ENCODE data around the gene RFX2.
"Not testable (repeated sequence)": the region's sequence is repeated elsewhere in the genome, so short reads cannot be mapped to it uniquely, and the experiment has no call there.

Gene RFX2

DNA sequence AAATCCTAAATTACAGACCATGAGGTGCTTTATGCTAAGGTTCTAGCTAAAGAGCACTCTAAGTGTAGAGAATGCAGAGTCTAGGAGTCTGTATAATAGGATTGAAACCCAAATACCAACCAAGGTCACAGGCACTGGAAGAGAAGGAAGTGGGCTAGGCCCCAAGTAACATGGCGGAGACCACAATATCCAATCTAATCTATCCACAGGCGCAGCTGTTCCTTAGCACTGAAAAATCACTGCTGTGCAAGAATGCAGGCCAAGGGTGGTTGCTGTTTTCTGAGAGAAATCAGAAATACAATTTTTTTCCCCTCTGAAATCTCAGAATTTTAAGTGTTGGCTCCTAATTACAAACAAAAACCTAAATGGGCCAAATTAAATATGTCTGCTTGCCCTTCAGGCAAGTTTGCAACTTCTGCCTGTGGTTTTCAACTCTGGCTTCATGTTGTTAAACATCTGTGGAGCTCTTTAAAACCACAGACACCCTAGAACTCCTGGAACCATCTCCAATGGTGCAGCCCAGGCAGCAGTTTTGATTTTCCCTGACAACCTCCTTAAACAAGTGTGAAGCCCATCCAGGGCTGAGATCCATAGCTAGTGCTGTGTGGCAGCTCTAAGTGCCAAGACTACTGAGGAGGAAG lies 138.5 kb downstream of the RFX2 start:
- DNase-seq (ENCODE audit: low spot score) = no peak

DNA sequence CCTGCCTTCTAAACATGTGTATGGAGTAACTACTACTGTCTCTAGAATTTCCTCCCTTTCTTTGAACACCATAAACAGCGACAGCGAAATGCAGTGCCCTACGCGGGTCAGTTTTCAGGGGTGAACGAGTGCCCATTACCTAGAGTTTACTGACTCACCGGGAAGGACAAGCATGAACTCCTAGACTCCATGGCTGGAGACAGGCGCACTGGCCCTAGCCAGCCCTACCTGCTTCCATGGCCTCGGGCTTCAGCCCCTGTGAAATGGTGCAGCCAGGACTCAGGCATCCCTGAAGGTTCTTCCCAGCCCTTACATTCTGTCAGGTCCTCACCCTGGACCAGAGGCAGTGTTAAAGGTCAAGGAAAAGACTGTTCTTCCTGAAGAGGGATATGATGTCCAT lies 140.8 kb downstream of the RFX2 start:
- DNase-seq (ENCODE audit: low spot score) = no peak

DNA sequence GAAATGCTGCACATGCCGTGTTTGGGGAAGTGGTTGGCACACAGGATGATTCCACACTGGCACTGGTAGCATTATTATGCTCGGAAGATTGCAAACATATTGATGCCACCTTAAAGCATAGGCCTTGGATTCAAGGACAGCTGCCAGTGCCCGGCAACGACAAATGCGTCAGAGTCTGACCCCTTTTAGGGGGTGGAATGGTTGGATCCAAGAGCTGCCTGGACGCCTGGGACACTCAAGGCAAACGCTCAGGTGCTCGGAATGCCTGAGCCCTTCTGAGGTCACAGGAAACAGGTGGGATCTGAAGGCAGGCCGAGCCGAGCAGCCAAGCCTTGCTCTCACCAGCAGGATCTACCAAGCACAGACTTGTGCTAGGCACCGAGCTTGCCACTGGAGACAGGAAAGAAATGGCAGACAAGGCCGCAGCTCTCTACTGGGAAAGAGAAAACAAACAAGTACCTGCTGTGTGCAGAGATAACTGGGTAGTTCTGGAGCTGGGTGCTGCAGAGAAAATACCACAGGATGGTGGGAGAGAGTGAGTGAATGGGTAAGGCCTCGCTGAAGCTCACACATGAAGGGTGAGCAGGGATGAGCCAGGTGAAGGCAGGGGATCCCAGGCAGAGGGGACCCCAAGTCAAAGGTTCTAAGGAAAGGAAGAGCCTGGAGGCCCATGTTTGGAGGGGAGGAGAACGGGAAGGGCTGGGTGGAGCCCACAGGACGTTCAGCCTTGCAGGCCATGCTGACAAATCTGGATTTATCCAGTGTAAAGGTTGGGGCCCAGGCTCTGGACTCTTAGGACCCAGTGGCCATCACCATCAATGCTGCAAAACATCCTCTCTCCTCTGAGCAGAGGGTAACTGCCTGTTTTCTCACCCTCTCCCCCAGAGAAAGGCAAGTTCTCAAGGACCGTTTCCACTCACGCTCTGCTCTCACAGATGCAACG lies 141.6 kb downstream of the RFX2 start:
- DNase-seq (ENCODE audit: low spot score) = peak; percentile 23

DNA sequence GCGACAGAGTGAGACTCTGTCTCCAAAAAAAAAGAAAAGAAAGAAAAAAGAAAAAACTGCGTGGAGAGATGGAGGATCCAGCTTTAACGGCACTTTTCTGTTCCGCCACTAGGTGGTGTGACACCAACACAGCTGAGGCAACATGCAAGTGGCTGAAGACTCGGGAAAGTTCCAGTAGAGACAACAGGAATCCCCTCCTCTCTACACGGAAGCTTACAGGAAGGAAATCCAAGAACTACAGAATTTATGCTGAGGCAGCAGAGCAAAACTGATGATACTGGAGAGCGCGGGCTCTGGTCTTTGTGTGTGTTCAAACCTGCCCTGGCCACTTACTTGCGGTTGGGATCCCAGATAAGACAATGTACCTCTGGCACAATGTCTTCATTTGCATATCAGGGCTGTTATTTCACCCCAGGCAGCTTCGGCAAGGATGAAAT lies 142.3 kb downstream of the RFX2 start:
- peak; percentile 84 for DNase-seq (ENCODE audit: low spot score)

DNA sequence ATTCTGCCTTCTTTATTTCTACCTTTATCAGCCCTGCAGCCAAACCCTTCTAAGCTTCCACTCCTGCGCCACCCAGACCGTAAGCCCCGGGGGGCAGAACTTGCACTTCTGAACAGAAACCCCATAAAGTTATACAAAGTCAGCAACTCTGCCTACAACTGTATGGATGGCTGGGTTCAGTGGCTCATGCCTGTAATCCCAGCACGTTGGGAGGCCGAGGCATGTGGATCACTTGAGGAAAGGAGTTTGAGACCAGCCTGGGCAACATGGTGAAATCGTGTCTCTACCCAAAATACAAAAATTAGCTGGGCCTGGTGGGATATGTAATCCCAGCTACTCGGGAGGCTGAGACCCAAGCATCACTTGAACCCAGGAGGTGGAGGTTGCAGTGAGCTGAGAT lies 142.7 kb downstream of the RFX2 start:
- no peak for DNase-seq (ENCODE audit: low spot score)

DNA sequence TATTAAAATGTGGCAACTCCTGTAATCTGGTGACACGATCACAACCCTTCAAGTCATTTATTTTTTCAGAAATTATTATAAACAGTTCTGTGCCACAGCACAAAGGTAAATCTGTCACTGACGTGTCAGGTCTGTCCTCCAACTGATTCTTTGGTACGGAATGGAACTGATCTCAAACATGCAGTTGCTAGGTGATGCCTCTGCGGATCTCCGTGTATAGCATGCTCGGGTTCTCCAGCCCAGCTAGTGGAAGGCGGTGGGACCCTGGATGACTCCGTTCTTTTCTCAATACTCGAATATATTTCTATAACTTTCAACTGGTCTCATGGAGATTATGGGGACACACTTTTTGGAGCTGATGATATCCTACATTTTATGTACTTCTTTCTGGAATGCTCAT lies 143.4 kb downstream of the RFX2 start:
- DNase-seq (ENCODE audit: low spot score) = no peak

DNA sequence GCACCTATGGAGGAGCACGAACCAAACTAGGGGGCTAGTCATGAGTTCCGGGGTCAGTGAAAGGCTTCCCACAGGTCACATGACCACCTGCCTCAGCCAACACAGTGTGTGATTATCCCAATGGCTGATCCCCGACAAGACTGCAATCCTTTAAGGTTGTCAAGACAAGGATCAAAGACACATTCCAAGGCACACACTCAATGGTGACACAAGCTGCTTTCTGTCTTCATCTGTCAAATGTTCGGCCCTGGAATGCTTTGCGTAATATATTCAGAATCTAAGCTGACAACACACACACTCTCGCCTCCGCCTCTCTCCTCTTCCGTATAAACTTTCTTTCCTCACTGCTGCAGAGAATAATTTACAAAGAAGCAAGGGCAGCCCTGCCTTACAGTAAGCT lies 144.1 kb downstream of the RFX2 start:
- DNase-seq (ENCODE audit: low spot score) = no peak

DNA sequence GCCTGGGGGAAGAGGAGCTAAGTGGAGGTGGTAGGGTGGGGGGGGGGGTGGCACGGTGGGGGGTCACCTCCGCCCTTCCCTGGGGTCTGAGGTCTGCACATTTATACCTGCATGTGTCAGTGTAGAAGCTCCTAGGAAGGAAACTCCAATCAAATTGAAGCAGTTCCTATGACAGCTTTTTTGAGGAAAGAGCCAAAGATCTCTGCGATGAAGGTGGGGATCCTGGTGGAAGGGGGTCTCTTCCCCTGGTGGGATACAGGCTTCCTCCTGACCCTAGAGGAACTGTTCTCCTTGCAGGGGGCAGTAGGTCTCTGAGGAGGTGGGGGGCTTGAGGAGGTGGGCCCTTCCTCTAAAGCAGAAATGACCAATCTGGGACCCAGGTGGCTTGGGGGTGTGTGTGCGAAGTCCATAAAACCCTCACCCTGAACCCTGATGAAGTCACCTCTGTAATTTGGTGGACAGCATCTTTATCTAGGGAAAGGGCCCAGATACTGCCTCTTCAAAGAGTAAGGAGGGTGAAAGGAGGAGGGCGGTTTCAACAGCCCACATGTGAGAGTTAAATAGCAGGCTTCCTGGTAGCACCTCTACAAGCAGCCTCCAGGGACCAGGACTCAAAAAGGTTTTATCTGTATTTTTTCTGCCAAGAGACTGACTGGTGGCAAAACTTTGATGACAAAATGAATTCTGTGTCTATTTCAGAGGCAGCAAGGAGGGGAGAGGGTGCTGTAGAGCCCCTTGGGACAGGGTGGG lies 145.3 kb downstream of the RFX2 start:
- DNase-seq (ENCODE audit: low spot score) = no peak

DNA sequence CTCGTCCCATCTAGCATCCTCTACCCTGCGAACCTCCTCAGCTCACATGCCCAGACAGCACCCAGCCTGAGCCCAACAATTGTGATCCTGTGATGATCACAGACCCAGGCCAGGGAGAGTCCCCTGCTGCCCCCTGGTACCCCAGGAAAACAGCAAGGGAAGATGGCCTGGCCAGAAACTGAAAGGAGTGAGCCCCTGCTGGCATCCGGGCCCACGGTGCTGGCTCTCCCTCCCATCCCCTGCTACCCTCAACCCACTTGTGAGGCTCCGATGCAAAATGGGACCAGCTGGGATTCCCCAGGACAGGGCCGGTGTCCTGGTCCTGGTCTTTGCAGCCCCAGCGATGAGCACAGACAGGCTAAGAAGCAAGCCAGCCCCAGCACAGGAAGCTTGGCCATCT lies 146.4 kb downstream of the RFX2 start:
- DNase-seq (ENCODE audit: low spot score) = no peak

DNA sequence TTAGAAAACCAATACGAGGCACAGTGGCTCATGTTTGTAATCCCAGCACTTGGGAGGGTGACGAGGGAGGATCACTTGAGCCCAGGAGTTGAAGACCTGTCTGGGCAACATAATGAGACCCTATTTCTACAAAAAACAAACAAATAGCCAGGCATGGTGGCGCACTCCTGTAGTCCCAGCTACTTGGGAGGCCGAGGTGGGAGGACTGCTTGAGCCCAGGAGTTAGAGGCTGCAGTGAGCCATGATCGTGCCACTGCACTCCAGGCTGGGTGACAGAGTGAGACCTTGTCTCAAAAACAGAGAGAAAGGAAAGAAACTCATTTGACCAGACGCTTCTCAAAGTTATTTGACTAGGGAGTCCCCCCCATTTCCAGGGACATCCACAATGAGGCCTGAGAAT lies 147.0 kb downstream of the RFX2 start:
- DNase-seq (ENCODE audit: low spot score) = not testable (repeated sequence)

DNA sequence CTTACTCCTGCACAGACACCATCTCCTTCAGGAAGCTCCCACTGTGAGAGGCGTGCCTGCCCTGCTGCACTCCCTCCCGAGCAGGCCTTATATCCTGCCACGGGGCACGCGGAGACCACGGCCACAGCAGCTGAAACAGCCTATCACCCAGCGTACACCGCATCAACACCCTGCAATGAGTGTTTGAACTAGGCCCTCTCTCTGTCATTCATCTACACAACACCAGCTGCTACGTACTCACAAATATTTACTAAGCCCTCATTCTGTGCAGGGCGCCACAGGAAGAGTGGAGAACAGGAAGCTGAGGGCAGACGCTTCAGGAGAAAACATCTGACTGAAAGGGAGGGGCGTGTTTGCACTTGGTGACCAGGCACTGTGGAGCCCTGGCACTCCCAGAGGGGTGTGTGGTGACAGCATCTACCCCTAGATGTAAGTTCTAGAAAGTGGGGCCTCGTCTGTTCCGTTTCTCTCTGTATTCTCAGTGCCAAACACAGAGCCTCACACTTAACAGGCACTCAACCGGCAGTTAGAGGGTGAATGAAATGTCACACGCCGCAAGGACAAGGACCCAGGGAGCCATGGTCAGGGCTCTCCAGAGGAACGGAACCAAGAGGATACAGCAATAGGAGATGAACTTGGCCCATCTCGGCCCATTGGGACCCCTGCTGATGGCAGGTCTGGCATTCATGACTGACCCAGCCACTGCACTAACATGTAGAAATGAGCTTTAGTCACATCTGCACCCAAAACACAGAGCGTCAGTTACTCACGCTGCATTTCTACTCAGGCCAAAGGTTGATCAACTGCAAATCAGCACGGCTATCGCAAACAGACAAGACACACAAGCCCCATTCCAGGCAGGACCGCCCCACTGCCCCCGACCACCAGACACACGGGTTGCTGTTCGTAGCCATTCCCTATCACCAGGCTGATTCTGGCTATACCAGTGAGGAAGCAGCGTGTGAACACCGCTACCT lies 148.0 kb downstream of the RFX2 start:
- no peak for DNase-seq (ENCODE audit: low spot score)

DNA sequence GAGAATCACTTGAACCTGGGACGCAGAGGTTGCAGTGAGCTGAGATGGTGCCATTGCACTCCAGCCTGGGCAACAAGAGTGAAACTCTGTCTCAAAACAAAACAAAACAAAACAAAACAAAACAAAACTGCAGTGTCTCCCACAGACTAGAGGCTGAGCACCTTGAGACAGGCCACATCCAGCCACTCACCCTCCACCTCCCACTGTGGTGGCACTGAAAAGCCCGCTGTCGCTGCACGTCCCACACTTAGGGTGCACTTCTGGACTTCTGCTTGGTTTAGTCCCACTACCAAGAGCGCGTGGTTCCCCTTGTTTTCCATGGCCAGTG lies 148.7 kb downstream of the RFX2 start:
- DNase-seq (ENCODE audit: low spot score) = not testable (repeated sequence)

DNA sequence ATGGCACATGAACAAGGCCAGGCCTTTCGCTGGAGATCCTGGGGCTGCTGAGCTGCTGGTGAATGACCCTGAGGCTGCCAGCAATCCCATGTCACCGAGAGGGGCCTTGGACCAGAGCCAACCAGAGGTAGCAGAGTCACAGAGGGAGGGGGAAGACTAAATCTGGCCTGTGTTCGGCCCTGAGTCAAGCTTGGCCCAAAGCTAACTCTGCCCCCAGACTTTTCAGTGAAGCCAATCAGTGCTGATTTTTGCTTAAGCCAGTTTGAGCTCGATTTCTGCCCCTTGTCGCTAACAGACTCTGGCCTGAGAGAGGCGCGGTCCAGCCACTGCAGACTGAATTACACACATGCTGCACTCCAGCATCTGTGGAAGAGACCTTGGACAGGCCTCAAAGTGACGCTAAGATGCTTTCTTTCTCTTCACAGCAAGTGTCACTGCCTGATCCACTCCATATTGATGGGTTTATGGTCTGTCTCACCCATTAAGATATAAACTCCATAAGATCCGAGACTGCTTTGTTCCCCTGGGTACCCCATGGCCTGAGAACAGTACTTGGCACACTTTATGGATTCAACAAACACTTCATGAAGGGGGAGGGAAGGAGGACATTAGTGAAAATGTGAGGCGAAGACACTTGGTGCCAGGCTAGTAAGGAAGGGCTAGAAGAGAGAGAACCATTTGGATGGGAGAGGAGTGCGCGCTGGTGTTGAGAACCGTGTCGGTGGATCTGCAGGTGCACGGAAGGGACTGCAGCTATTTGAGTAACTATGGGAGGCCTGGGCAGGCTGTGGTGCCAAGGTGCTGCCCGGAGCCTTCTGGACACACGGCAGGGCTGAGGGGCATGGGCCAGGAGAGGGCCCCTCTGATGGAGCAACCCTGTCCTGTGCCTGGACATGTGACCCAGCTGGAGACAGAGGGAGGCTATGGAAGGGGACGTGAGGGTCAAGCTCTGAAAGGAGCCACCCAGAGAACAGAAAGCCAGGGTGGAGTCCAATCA lies 150.0 kb downstream of the RFX2 start:
- DNase-seq (ENCODE audit: low spot score) = peak; percentile 46

DNA sequence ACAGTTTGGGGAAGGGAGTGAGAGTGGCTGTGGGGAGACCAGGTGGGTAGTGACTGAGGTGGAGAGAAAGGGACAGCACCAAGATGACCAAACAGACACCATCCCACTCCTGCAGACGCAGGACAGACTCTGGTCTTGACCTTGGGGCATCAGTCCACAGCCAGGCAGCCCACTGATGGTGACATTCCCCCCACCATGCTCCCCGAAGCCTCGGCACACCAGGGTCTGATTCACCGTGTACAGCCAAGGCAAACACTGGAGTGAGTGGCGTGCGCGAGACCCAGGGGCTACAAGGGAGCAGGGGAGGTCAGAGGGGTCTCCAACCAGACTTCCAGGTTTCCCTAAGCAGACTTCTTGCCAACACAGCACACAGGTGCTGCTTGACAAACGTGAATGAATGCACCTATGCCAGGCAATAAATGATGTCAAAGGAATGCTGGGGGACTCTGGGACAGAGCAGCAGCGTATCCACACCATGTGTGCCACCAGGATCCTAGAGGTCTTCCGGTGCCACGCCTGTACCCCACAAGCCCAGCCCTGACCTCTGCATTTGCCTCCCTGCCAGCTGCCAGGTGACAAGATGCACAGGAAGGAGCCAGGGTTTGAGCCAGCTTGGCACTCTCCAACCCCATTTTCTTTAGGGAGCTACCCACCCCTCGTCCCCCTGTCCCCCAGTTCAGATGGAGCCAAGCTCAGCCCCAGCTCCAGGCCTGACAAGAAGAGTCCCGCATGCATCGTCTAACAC lies 150.9 kb downstream of the RFX2 start:
- no peak for DNase-seq (ENCODE audit: low spot score)

DNA sequence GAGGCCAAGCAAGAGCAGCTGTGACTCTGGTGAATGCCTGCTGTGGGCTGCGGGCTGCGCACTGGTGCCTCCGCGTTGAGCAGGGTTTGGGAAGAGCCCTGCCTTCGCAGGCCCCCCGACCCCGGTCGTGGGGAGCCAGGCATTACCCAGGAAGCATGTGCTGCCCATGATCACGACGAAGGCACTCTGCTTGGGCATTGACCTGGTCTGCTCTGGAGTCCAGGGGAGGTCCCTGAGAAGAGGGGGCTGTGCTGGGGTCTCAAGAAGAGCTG lies 151.5 kb downstream of the RFX2 start:
- DNase-seq (ENCODE audit: low spot score) = no peak

DNA sequence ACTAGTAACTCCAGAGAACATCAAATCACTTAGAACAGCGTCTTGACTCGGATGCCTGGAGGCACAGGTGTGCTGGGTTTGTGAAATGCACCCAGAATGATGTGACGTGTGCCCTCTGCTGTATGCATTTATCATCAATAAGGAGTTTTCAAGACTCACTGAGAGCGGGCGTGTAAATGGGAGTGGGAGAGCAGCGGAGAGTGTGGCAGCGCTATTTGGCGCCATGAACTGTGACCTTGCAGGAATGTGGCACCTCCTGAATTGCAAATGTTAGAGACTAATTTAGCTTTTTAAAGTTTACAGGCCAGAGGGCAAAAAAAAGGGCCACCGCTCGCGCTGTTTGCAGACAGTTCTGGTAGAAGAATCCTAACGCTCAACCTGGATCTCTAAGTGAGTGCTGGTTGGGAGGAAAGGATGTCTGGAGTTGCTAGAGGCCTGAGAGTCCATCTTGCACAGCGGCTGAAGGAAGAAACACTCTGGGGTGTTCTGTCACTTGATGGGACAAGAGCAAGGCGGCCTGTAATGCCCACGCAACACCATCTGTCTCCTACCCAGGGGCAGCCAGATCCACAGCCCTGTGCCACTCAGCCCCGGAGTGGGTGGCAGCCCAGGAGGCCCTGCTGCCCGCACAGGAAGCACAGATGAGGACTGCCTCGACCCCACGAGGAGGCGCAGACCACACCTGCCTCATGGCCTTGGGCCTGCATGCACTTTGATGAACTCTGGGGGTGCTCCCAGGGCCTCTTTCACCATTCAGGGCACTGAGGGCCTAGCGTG lies 152.0 kb downstream of the RFX2 start:
- no peak for DNase-seq (ENCODE audit: low spot score)

DNA sequence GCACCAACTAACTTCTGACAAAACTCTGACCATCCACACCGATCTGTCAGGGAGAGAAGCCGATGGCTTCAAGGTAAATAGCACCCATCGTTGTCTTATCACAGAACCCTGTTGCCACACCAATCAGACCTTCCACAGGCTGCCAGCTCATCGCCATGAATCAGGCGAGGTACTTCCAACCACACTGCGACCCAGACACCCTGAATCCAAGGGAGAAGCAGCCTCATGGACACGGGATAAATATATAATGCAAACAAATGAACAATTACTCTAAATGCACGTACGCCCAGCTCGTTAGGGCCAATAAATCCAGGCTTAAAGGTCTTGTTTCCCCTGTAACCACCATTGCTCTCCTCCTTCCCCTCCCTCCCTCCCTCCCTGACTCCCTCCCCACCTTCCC lies 153.1 kb downstream of the RFX2 start:
- DNase-seq (ENCODE audit: low spot score) = no peak

DNA sequence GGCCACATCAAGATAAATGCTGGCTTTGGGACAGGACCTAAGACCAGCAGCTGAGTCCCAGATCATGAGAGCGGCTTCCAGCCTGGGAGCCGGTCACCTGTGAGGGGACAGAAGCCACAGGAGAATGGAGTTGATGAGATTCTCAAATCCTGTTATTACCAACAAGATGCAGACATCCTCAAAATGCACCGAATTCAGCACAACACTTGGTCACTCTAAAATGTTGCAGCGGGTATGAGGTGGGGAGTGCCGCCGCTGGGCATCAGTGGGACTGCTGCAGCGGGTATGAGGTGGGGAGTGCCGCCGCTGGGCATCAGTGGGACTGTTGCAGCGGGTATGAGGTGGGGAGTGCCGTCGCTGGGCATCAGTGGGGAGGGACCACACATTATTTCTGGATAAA lies 153.6 kb downstream of the RFX2 start:
- no peak for DNase-seq (ENCODE audit: low spot score)

DNA sequence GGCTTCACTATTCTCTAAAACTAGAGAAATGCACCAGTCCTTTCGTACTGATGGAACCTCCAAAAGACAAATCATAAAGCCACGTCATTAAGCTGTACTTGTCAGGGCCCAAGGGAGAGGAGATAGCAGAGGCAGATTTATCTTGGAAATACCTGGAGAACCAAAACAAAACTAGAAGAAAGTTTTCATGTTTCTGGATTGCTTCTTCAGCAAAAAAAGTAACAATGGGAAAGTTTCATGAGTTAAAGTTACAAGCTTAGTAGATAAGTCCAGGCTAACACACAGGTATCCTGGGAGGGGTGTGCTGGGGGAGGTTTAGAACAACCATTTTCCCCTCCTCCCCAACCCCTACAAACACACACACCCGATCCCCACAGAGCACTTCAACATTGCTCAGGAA lies 154.0 kb downstream of the RFX2 start:
- no peak for DNase-seq (ENCODE audit: low spot score)

All from cerebellar cortex (tissue), 1 donor.